ENCODE data around the gene TUT4.

DNA sequence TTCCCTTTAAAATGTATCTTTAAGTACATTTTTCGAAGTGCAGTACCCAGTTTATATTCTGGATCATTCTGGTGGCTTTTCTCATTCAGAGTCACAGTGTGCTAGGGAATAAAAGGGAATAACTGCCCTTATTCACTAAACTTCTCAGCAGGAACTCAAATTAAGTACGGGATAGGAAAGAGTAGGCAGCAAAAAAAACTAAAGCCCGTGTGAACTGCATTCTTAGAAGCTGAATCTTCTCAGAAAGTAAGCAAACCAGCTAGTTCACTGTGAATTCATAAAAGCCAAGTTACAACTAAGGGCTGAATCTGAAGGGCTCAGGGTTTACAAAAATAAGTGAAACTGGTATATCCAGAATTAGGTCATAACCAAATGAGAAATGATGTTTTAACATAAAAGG, 126.5 kb downstream of the TUT4 start:
- TF ChIP-seq GATA2 (IDR thresholded peaks at IDR 0.05; ENCODE audit: low read depth, low read length) (no peak), GATA3 (IDR thresholded peaks at IDR 0.05; ENCODE audit: low read depth, low read length) (no peak)
